GM23248 (cell line): ENCODE data around the gene IL6R. TPM values are rescaled to one million over a fixed set of nuclear protein-coding genes. Genes with fewer than 3 reads are reported as not detected.

Source experiments
- DNase-seq: peaks from one replicate; pipeline ENCODE4 v3.0.0-alpha.2; 2015
- H2AFZ ChIP-seq: fragments of 200-600 bp; sonication (generic); 2 replicates; pipeline ENCODE4 v1.6.1; 2016; ENCODE audit warnings: antibody characterized with exemption
- H3F3A ChIP-seq: fragments of 200-600 bp; sonication (generic); 2 replicates; pipeline ENCODE4 v1.6.1; 2016; ENCODE audit warnings: mild to moderate bottlenecking, antibody characterized with exemption, mixed run types; ENCODE audit not compliant: insufficient read depth
- H3K27ac ChIP-seq: fragments of 200-600 bp; sonication (generic); 2 replicates; pipeline ENCODE4 v1.5.1; 2016; ENCODE audit warnings: mild to moderate bottlenecking
- H3K27me3 ChIP-seq: fragments of 200-600 bp; sonication (generic); replicated peaks from 2 replicates; pipeline ENCODE4 v1.6.1; 2016; ENCODE audit warnings: mild to moderate bottlenecking; ENCODE audit not compliant: insufficient read depth
- H3K36me3 ChIP-seq: fragments of 200-600 bp; sonication (generic); 2 replicates; pipeline ENCODE4 v1.6.1; 2016; ENCODE audit warnings: low read depth, mild to moderate bottlenecking
- H3K4me1 ChIP-seq: fragments of 200-600 bp; sonication (generic); 2 replicates; pipeline ENCODE4 v1.6.1; 2016; ENCODE audit warnings: mild to moderate bottlenecking; ENCODE audit not compliant: insufficient read depth
- H3K4me2 ChIP-seq: fragments of 200-600 bp; sonication (generic); one replicate; pipeline ENCODE4 v1.6.1; 2016; ENCODE audit warnings: mild to moderate bottlenecking; ENCODE audit not compliant: unreplicated experiment
- H3K4me3 ChIP-seq: fragments of 200-600 bp; sonication (generic); 2 replicates; pipeline ENCODE4 v1.5.1; 2016; ENCODE audit warnings: mild to moderate bottlenecking
- H3K79me2 ChIP-seq: fragments of 200-600 bp; sonication (generic); 2 replicates; pipeline ENCODE4 v1.6.1; 2016; ENCODE audit warnings: mild to moderate bottlenecking; ENCODE audit not compliant: insufficient read depth
- H3K9ac ChIP-seq: fragments of 200-600 bp; sonication (generic); 2 replicates; pipeline ENCODE4 v1.6.1; 2016; ENCODE audit warnings: mild to moderate bottlenecking
- H3K9me2 ChIP-seq: fragments of 200-600 bp; sonication (generic); 2 replicates; pipeline ENCODE4 v1.6.1; 2016; ENCODE audit warnings: mixed run types, mild to moderate bottlenecking, moderate library complexity; ENCODE audit not compliant: insufficient read depth
- H3K9me3 ChIP-seq: fragments of 200-600 bp; sonication (generic); one replicate; pipeline ENCODE4 v1.6.1; 2017; ENCODE audit warnings: low read depth
- H4K20me1 ChIP-seq: fragments of 200-600 bp; sonication (generic); 2 replicates; pipeline ENCODE4 v1.6.0; 2016; ENCODE audit not compliant: insufficient read depth
- EZH2 ChIP-seq: fragments of 200-600 bp; sonication (generic); IDR thresholded peaks from 2 replicates; pipeline ENCODE4 v1.6.1; 2018; ENCODE audit warnings: antibody characterized with exemption, mild to moderate bottlenecking; ENCODE audit not compliant: insufficient read depth, poor library complexity, severe bottlenecking
- EZH2phosphoT487 ChIP-seq: fragments of 200-600 bp; sonication (generic); IDR thresholded peaks from 2 replicates; pipeline ENCODE4 v1.6.1; 2018; ENCODE audit warnings: antibody characterized with exemption, moderate library complexity, mild to moderate bottlenecking, low read depth; ENCODE audit not compliant: insufficient read depth
- whole genome bisulfite sequencing, 2 experiments: methylation state at CpG; one replicate each; pipeline ENCODE4 v1.1.6; 2015 to 2017; ENCODE audit warnings: low lambda C conversion rate in 2 of 2, low coverage in 1 of 2; ENCODE audit errors: missing lambda C conversion rate in 2 of 2; 5-methylcytosine and 5-hydroxymethylcytosine counted together
- in situ Hi-C: fragments of 300-500 bp; cut with MboI; formaldehyde crosslinking; loops from 2 replicates; pipeline ENCODE4 v1.15.0; 2020
- polyA plus RNA-seq: library from polyadenylated mRNA; unstranded; fragments of >200 nt; fragmentation: Nextera tagmentation; extraction: Ambion mirVana; gene quantifications from 2 replicates; pipeline ENCODE4 v1.2.1, GENCODE V29; 2016
- total RNA-seq: library from RNA; depleted of rRNA; stranded (reverse); fragments of >200 nt; shearing (Covaris generic); gene quantifications from 2 replicates; pipeline ENCODE4 v1.2.3, GENCODE V29; 2014

IL6R gene
- total and polyA plus RNA-seq, 2 experiments from 2014 or later: 2.1 to 8.8 TPM

GRCh38 chr1:154466921-154467417 is 61.8 kb downstream of the IL6R start:
- H3K9me3 ChIP-seq: no peaks in the 10 kb centered on the region
- in situ Hi-C loops: no loop called here
- no peaks in the 10 kb centered on the region for H3K36me3 ChIP-seq
- no peak overlapping the region for H2AFZ ChIP-seq
- peaks cover 13% of the 10 kb centered on the region for H3F3A ChIP-seq
- H3K9ac ChIP-seq: no peak overlapping the region
- H3K79me2 ChIP-seq: no peaks in the 10 kb centered on the region
- H3K4me1 ChIP-seq: peaks cover 12% of the 10 kb centered on the region
- H3K27ac ChIP-seq: no peak overlapping the region
- WGBS, 2 experiments: 58 to 60% methylated on average over 8 of the region's 8 CpGs
- TF ChIP-seq EZH2phosphoT487 (no peak), EZH2 (no peak)
- no peak overlapping the region for H3K4me3 ChIP-seq
- H3K9me2 ChIP-seq: no peaks in the 10 kb centered on the region
- H3K4me2 ChIP-seq: no peak overlapping the region
- no peaks in the 10 kb centered on the region for H3K27me3 ChIP-seq
- DNase-seq: no peak
- no peaks in the 10 kb centered on the region for H4K20me1 ChIP-seq

- Histone ChIP-seq H3K79me2 (no peaks in the 10 kb centered on the region), H3K36me3 (no peaks in the 10 kb centered on the region), H3K9me3 (no peaks in the 10 kb centered on the region), H3K27me3 (no peaks in the 10 kb centered on the region), H3K9ac (no peak overlapping the region), H3K9me2 (no peaks in the 10 kb centered on the region), H4K20me1 (no peaks in the 10 kb centered on the region), H3K4me1 (peaks cover 12% of the 10 kb centered on the region), H3K4me3 (no peak overlapping the region), H3F3A (peaks cover 11% of the 10 kb centered on the region), H2AFZ (no peak overlapping the region), H3K4me2 (no peak overlapping the region), H3K27ac (no peak overlapping the region)
- no peak for DNase-seq
- in situ Hi-C loops: no loop called here
- 93% methylated on average over 11 of the region's 11 CpGs for WGBS, 2 experiments
- no peak for TF ChIP-seq EZH2phosphoT487
- no peak for TF ChIP-seq EZH2
Observed at GRCh38 chr1:154467434-154468102, 62.4 kb downstream of the IL6R start.

- no peaks in the 10 kb centered on the region for H3K9me2 ChIP-seq
- H3K4me2 ChIP-seq: no peak overlapping the region
- H3K4me1 ChIP-seq: peaks cover 2% of the 10 kb centered on the region
- H3K36me3 ChIP-seq: no peaks in the 10 kb centered on the region
- H3K79me2 ChIP-seq: no peaks in the 10 kb centered on the region
- H3F3A ChIP-seq: peaks cover under 1% of the 10 kb centered on the region; the same call in 1 of the 2 replicates
- H3K9ac ChIP-seq: no peak overlapping the region
- WGBS, 2 experiments: 57 to 65% methylated on average over 12 of the region's 12 CpGs
- in situ Hi-C loops: no loop called here
- no peak overlapping the region for H3K27ac ChIP-seq
- H3K9me3 ChIP-seq: no peaks in the 10 kb centered on the region
- H4K20me1 ChIP-seq: no peaks in the 10 kb centered on the region
- H3K27me3 ChIP-seq: no peaks in the 10 kb centered on the region
- DNase-seq: no peak
- no peak overlapping the region for H3K4me3 ChIP-seq
- no peak overlapping the region for H2AFZ ChIP-seq
- TF ChIP-seq EZH2: no peak
- no peak for TF ChIP-seq EZH2phosphoT487
Observed at GRCh38 chr1:154468535-154469250, 63.5 kb downstream of the IL6R start.

- no peaks in the 10 kb centered on the region for H4K20me1 ChIP-seq
- no peak for TF ChIP-seq EZH2phosphoT487
- no peak for TF ChIP-seq EZH2
- H3K27me3 ChIP-seq: no peaks in the 10 kb centered on the region
- H3K36me3 ChIP-seq: no peaks in the 10 kb centered on the region
- H3K9ac ChIP-seq: no peak overlapping the region
- H3F3A ChIP-seq: no peaks in the 10 kb centered on the region
- no peak overlapping the region for H2AFZ ChIP-seq
- in situ Hi-C loops: no loop called here
- 90 to 95% methylated on average over 10 of the region's 10 CpGs for WGBS, 2 experiments
- DNase-seq: no peak
- H3K4me3 ChIP-seq: no peak overlapping the region
- no peaks in the 10 kb centered on the region for H3K9me2 ChIP-seq
- no peaks in the 10 kb centered on the region for H3K79me2 ChIP-seq
- no peaks in the 10 kb centered on the region for H3K9me3 ChIP-seq
- no peak overlapping the region for H3K4me2 ChIP-seq
- no peak overlapping the region for H3K27ac ChIP-seq
- H3K4me1 ChIP-seq: peaks cover 9% of the 10 kb centered on the region; the same call in 1 of the 2 replicates
Observed at GRCh38 chr1:154469844-154470560, 64.9 kb downstream of the IL6R start.
